ENCODE data around the gene CPA1. TPM values are rescaled to one million over a fixed set of nuclear protein-coding genes. Genes with fewer than 3 reads are reported as not detected.

CPA1 gene
- total and polyA plus RNA-seq, 9 of the 15 experiments (the other 6 are each of a cell fraction or from before 2014, with no cell fraction given) = 6.5 TPM; not detected in 8

DNA sequence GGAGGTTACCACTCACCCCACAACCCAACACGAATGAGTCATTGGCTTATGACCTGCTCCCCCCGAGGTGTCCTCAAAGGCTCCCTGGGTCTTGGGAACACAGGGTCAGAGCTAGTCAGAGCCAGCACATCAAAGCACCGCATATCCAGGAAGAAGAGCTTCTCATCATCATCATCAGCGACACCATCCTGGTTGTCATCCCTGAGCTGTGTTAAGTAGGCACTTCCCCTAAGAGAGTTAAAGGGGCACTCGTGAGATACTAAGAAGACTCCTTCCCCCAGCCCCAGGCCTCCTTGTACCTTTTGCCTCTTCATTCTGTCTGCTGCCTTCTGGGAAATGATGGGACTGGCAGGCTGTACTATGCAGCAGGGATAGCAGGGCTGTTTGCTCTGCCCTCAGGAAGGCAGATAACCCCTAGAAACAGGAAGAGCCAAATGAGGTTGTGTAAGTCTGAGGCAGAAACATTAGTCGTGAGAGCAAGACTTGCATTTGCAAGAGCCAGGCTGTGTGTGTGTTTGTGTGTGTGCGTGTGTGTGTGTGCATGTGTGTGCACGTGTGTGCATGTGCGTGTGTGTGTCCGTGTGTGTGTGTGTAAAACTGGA lies 11.1 kb upstream of the CPA1 start (continued):
- TF ChIP-seq MTA3 (IDR thresholded peaks at IDR 0.05; ENCODE audit: borderline replicate concordance) (no peak), MYBL2 (IDR thresholded peaks at IDR 0.05; ENCODE audit: low read depth) (no peak), MYBL2 (CRISPR knock-in tag; IDR thresholded peaks at IDR 0.05; ENCODE audit: borderline replicate concordance) (no peak), CTBP1 (IDR thresholded peaks at IDR 0.05; ENCODE audit: borderline replicate concordance) (peak; percentile 39; the same call in 1 of the 2 replicates), CEBPG (CRISPR knock-in tag; IDR thresholded peaks at IDR 0.05) (no peak), CEBPG (tag; conservative IDR thresholded peaks at IDR 0.05 in 1 of 2, IDR thresholded peaks at IDR 0.05 in 1 of 2) (0 out of 4 replicates have a peak, but pooled peaks of 1 of the 2 experiments have one; percentile 20), NFIC (IDR thresholded peaks at IDR 0.05) (peak; percentile 28; the same call in 1 of the 2 replicates), ZNF274 (IDR thresholded peaks at IDR 0.05; ENCODE audit: borderline replicate concordance, low read depth, low read length) (no peak), TOE1 (IDR thresholded peaks at IDR 0.05; ENCODE audit: borderline replicate concordance) (no peak), TOE1 (CRISPR knock-in tag; IDR thresholded peaks at IDR 0.05; ENCODE audit: borderline replicate concordance, low read depth) (no peak), LEF1 (IDR thresholded peaks at IDR 0.05) (no peak)
- TF ChIP-seq, protein P1, sequence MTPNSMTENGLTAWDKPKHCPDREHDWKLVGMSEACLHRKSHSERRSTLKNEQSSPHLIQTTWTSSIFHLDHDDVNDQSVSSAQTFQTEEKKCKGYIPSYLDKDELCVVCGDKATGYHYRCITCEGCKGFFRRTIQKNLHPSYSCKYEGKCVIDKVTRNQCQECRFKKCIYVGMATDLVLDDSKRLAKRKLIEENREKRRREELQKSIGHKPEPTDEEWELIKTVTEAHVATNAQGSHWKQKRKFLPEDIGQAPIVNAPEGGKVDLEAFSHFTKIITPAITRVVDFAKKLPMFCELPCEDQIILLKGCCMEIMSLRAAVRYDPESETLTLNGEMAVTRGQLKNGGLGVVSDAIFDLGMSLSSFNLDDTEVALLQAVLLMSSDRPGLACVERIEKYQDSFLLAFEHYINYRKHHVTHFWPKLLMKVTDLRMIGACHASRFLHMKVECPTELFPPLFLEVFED (CRISPR knock-in tag; conservative IDR thresholded peaks at IDR 0.05) = peak; percentile 77; the same call in 1 of the 2 replicates

Measured in K562 (cell line).